Measurements from ENCODE around the gene MRPS18A.
A peak's percentile ranks its signal among the peaks of the same experiment; 100 is the strongest.
"Not testable (repeated sequence)": the region's sequence is repeated elsewhere in the genome, so short reads cannot be mapped to it uniquely, and the experiment has no call there.

The MRPS18A gene

GRCh38 chr6:43674291-43674690, 13.3 kb downstream of the MRPS18A start:
- DNase-seq (ENCODE audit: low read depth, low spot score): no peak
- no peak overlapping the region for H3K27ac ChIP-seq

DNA sequence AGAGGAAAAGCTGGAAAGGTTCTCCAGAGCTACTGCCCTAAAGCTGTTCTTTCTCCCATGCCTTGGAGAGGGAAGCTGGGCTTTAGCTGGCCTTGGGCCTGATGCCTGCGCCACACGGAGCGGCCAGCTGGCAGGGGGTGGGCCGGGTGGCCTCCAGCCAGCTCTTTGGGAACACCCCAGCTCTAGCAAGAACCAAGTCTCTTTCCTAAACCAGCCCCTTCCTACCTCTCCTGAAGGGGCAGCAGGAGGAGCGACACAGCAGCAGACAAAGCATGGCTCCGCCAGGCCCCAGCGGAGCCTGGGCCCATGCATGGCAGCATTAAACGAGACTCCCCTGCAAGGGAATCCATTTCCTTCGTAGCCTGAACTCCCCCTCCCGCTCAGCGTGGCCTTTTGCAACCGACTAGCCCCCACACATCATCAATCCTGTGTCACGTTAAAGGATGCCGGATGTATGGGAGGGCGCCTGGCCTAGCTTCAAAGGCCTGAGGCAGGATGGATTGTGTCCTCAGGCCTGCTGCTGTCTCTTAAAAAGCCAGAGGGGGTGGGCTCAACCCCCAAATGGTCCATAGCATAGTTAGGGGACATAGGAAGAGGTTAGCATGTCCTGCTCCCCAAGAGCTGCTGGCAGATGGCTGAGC, 14.0 kb downstream of the MRPS18A start:
- DNase-seq (ENCODE audit: low read depth, low spot score): no peak
- no peak overlapping the region for H3K27ac ChIP-seq

DNA sequence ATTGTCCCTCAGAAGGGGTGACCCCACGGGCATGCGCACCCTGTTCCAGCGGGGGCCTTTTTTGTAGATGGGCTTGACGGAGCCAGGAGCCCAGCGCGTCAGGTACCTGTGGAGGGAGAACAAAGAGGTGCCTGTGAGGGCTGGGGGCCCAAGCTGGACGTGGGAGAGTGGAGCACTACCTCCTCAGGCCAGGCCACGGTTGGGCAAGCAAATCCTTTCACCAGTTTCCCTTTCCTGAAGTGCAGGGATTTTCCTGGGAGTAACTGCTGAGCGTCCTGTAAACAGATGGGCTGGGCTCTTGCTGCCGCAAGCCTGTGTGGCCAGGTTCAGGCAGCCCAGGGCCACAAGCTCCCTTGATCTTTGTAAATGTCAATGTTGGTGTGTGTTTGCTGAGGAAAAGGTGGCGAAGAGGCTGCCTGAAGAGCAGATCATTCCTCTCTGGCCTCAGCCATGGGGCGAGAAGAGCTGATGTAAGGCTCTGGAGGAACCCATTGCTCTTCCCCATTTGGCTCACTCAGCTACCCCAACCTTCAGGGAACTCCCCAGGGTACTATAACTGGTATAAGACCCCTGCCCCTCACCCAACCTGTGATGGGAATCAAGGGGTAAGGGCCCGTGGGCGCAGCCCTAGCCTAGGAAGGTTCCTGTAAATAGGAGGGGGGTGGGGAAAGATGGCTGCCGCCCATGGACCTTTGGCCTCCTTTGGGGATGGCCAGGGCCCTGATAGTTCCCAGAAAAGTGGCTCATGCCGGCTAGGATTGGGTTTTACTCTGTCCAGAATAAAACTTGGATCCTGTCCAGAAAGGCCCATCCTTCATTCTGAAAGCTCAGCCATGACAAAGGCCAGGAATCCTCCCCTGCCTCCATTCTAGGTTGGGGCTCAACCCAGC, 15.5 kb downstream of the MRPS18A start:
- DNase-seq (ENCODE audit: low read depth, low spot score): no peak
- no peak overlapping the region for H3K27ac ChIP-seq

DNA sequence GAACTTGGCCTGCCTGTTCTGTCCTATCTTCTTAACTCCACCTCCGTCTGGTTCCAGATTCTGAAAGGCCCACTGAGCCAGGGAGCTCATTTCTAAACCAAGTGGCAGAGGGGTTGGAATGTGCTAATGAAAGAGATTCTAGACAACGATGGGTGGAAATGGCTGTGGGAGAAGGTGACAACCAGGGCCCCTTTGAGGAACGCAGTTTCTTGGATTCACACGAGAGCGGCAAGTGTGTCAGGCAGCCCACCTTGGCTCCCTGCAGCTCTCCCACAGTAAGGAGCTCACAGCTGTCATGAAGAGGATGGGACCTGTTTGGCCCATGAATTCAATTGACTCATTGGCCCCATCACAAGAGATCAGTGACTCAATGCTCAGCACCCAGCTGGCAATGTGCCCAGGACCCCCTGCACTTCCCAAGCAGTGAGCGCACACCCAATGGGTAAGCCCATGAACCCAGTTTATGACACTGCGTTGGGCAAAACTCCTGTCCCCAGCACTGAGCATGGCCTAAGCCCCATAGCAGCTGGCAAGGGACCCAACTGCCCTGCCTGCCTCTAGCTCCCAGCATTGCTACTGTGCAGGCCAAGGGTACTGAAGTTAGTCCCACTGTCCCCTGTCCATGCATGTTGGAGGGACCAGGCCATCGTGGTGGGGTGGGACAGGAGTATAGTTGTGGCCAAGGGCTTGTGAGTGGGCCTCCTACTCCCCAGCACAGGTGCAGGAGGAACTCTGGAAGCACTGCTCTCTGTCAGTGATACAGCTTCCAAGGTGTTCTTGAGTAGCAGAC, 16.4 kb downstream of the MRPS18A start:
- no peak overlapping the region for H3K27ac ChIP-seq
- no peak for DNase-seq (ENCODE audit: low read depth, low spot score)

DNA sequence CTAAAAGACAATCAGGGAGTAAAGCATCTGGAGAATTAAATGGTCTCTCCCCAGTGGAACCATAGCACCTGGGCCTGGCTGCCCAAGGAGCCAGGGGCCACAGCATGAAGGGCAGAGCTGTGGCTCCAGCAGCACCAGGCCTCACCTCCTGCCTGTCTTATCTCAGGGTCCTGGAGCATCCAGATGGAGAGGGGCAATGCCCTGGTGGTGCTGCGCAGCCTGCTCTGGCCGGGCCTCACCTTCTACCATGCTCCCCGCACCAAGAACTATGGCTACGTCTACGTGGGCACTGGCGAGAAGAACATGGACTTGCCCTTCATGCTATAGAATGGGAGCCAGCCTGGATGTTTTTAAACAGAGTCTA, 17.0 kb downstream of the MRPS18A start:
- no peak for DNase-seq (ENCODE audit: low read depth, low spot score)

DNA sequence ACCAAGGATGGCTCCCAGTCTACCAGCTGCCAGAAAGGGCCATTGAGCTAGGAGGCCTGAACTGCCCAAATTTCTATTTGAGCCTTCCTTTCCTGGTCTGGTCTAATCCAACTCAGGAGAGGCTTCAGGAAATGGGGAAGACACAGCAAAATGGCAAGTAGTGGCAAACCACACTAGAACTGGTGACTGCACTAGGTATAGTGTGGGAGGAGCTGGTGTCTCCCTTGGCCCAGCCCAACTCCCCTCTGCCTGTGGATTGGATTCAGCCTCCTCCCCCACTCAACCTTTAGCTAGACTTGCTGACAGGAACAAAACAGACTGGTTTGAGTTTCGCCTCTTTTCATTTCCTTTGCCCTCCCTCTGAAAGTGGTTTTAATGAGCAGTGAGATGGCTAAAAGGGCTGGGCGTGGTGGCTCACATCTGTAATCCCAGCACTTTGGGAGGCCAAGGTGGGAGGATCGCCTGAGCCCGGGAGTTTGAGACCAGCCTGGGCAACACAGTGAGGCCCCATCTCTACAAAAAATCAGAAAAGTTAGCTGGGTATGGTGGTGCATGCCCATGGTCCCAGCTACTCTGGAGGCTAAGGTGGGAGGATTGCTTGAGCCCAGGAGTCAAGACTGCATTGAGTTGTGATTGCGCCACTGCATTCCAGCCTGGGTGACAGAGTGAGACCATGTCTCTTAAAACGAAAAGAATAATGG, 17.5 kb downstream of the MRPS18A start:
- H3K27ac ChIP-seq: peak overlapping the region; percentile 65
- DNase-seq (ENCODE audit: low read depth, low spot score): peak; percentile 27

More for the DNA sequence above, 17.0 kb downstream of the MRPS18A start:
- H3K27ac ChIP-seq: peak overlapping the region; percentile 65

DNA sequence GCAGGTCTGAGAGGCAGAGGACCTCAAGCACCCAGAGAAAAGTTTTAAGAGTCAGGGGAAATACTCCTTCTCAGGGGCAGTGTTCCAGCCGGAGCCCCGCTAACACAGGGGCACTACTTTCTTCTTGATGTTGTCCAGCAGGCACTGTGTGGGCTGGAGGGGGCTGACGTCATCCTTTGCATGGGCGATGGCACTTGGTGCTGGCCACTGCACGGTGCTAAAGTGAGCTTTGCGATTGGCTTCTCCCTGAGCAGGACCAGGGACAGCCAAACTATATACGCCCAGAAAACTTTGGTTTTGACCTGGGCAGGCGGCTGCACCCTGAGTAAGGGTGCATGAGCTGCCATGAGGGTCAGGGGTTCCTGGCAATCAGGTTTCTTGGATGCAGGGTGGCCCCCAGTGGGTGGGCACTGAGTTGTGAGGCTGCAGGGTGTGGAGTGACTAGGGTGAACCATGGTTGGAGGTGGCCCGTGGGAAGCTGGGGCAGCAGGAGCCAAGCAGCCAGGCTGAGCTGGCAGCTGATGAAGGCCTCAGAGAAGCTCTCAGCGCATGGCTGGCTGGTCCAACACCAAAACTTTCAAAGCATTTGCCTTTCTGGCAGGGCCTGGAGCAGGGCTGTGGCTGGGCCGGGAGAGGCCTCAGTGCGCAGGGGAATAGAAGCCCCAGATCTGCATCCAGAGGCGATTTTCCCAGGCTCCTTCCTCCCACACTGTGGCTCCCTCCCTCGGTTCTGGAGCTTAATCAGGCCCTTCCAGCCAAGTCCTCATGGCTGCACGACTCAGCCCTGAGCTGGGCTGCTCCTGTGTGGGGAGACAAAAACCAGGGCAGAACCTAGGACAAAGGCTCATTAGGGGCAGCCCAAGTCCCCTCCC, 18.3 kb downstream of the MRPS18A start:
- no peak for DNase-seq (ENCODE audit: low read depth, low spot score)

DNA sequence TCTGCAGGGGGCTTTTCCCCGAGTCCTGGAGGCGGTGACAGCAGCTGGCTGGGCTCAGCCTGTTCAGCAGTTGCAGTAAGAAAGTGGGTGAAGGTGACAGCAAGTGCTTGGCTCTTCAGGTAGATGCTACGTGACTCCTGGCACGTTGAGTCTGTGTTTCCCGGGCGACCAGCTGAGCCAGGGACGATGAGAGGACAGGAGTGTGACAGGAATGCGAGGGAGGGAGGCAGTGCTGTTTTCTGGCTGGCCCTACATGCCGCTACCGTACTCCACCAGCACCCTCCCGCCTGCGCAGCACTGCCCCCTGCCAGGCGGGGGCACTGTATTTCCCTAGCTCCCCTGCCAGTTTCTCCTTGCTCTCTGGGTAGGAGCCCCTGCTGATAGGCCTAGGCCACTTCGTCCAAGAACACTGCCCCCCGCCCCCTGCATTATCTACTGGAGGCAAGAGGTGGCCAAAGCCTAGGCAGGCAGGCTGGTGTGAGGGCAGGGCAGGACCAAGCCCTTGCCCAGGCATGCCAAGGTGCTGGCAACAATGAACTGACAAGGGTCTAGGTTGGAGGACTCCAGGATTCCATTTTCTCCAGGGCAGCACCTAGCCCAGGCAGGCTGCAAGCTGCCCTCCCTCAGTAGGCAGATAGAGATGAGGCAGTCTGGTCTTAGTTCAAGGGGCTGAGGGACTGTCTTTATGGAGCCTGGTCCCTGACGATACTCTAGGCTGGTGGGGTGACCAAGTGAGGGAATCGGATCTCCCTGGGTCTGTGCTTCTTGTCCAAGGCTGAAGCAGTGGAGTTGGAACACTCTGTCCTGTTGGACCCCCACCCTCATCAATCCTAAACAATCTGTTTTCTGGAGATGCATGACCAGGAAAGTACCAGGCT, 19.2 kb downstream of the MRPS18A start:
- DNase-seq (ENCODE audit: low read depth, low spot score): peak; percentile 57
- peak overlapping the region; percentile 65 for H3K27ac ChIP-seq

More for the DNA sequence above, 18.3 kb downstream of the MRPS18A start:
- peak overlapping the region; percentile 65 for H3K27ac ChIP-seq

GRCh38 chr6:43667245-43668150, 20.1 kb downstream of the MRPS18A start:
- peak; percentile 20 for DNase-seq (ENCODE audit: low read depth, low spot score)
- peak overlapping the region; percentile 65 for H3K27ac ChIP-seq

DNA sequence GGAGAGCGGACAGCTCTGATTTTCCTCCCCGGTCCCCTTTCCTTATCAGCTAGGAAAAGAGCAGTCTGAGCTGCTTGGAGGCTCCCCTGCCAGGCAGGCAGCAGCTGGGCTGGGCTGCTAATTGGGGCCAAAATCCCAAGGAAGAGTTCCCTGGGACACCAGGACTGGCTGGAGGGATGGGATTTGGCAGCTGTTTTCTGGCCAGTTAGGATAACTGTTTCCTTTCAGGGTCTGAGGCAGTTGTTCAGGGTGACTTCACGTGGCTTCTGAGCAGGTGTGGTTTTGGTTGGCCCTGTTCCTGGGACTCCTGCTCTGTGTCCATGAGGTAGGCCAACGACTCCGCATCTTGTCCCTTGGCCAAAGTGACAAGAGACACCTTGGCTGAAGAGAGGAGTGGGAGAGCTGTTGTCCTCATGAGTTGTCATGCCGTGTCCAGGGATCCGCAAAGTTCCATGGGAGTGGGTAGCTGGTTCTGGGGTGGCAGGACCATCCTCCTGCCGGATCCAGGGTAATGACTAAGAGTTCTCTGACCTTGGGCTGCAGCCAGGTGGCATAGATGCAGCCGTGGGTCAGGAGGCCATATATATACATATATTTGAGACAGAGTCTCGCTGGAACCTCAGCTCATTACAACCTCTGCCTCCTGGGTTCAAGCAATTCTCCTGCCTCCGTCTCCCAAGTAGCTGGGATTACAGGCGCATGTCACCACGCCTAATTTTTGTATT, 21.2 kb downstream of the MRPS18A start:
- no peak overlapping the region for H3K27ac ChIP-seq
- DNase-seq (ENCODE audit: low read depth, low spot score): no peak

GRCh38 chr6:43665376-43665775, 22.2 kb downstream of the MRPS18A start:
- peak; percentile 20 for DNase-seq (ENCODE audit: low read depth, low spot score)

DNA sequence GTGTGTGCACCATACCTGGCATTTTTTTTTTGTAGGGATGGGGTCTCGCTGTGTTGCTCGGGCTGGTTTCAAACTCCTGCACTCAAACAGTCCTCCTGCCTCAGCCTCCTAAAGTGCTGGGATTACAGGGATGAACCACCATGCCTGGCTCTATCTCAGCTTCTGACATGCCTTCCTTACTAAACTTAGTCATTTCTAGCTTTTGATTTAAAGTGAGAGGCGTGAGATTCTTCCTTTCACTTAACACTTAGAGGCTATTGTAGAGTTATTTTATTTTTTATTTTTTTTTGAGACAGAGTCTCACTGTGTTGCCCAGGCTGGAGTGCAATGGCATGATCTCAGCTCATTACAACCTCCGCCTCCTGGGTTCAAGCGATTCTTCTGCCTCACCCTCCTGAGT, 24.6 kb downstream of the MRPS18A start:
- not testable (repeated sequence) for DNase-seq (ENCODE audit: low read depth, low spot score); H3K27ac ChIP-seq

More at GRCh38 chr6:43665376-43665775, 22.2 kb downstream of the MRPS18A start:
- no peak overlapping the region for H3K27ac ChIP-seq

DNA sequence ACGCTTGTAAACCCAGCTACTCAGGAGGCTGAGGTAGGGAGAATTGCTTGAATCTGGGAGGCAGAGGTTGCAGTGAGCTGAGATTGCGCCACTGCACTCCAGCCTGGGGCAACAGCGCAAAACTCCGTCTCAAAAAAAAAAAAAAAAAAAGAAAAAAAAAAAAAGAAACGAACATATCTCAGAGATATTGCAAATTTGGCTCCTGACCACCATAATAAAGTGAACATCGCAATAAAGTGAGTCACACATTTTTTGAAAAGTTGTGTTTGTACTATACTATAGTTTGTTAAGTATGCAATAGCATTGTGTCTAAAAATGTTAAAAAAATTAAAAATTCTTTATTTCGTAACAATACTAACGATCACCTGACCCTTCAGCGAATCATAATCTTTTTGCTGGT, 29.4 kb downstream of the MRPS18A start:
- H3K27ac ChIP-seq: no peak overlapping the region
- DNase-seq (ENCODE audit: low read depth, low spot score): no peak

DNA sequence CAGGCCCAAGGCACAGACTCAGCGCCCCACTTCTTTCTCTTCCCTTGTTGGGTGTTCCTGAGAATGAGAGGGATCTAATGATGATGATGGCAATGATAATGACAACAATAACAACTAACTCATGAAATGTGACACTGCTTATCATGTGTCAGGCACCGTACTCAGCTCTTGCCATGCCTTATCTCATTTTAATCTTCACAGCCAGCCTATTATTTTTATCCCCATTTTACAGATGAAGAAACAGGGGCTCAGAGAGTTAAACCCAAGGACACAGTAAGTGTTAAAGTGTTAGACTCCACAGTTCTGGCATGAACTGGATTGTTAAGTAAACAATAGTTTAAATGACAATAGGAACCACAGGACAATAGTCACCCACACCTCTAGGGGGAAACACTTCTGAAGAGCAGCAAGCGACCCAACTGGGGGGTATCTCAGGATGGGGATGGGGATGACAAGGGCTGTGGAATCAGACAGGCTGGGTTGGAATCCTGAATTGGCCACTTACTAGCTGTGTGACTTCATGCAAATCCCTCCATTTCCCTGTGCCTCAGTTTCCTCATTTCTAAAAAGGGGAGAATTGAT, 30.3 kb downstream of the MRPS18A start:
- no peak for DNase-seq (ENCODE audit: low read depth, low spot score)
- no peak overlapping the region for H3K27ac ChIP-seq

DNA sequence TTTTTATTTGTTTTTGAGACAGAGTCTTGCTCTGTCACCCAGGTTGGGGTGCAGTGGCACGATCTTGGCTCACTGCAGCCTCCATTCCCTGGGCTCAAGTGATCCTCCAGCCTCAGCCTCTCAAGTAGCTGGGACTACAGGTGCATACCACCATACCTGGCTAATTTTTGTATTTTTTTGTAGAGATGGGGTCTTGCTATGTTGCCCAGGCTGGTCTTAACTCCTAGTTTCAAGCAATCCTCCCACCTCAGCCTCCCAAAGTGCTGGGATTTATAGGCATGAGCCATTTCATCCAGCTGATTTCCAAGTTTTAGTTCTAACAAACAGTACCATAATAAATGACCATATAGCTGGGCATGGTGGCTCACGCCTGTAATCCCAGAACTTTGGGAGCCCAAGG, 34.8 kb downstream of the MRPS18A start:
- not testable (repeated sequence) for DNase-seq (ENCODE audit: low read depth, low spot score); H3K27ac ChIP-seq

DNA sequence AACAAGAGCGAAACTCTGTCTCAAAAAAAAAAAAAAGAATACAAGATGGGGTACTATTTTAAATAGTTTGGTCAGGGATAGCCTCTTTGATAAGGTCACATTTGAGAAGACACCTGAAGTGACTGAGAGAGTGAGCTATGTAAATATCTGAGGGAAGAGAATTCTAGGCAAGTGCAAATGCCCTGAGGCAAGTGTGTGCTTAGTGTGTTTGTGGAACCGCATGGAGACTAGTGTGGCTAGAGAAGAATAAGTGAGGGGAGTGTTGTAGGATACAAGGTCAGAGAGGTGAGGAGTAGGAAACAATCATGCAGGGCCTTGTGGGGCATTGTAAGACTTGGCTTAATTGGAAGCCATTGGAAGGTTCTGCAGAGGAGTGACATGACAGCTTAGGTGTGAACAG, 39.3 kb downstream of the MRPS18A start:
- no peak overlapping the region for H3K27ac ChIP-seq
- DNase-seq (ENCODE audit: low read depth, low spot score): no peak
